Activated B cell treated with CpG ODN at 0.5 μM for 24 hours (primary cell): ENCODE results near the gene RAB20. TPM values are rescaled to one million over a fixed set of nuclear protein-coding genes. Genes with fewer than 3 reads are reported as not detected.

ENCODE experiments used
- ATAC-seq: fragments of 200-7000 bp; cut with Tn5 transposase; one replicate; pipeline ENCODE4 v1.10.0; 2021; ENCODE audit warnings: low read depth, mild to moderate bottlenecking, moderate library complexity
- CTCF ChIA-PET: fragments of 350-600 bp; sonication (Branson Sonifier 250); formaldehyde crosslinking; loops from one replicate; lab custom pipeline; 2021; ENCODE audit warnings: antibody characterized with exemption; lab: Charles Lee
- POLR2A ChIA-PET: fragments of 350-600 bp; sonication (Branson Sonifier 250); formaldehyde crosslinking; loops from one replicate; lab custom pipeline; 2021; ENCODE audit warnings: antibody characterized with exemption; lab: Charles Lee
- DNase-seq: peaks from one replicate; pipeline ENCODE4 v3.0.0; 2022
- H3K27ac Mint-ChIP-seq: one replicate; pipeline ENCODE4 v1.8.0; 2020; ENCODE audit warnings: mixed read lengths
- H3K27me3 Mint-ChIP-seq: one replicate; pipeline ENCODE4 v1.8.0; 2021; ENCODE audit warnings: mixed read lengths
- H3K36me3 Mint-ChIP-seq: one replicate; pipeline ENCODE4 v1.8.0; 2021; ENCODE audit warnings: low read depth, mixed read lengths
- H3K4me1 Mint-ChIP-seq: one replicate; pipeline ENCODE4 v1.8.0; 2021; ENCODE audit warnings: mixed read lengths
- H3K4me3 Mint-ChIP-seq: one replicate; pipeline ENCODE4 v1.8.0; 2020; ENCODE audit warnings: mild to moderate bottlenecking, mixed read lengths
- H3K9me3 Mint-ChIP-seq: one replicate; pipeline ENCODE4 v1.8.0; 2020; ENCODE audit warnings: mixed read lengths
- intact Hi-C: fragments of 100-400 bp; cut with micrococcal nuclease; formaldehyde crosslinking; loops from one replicate; pipeline ENCODE4 v1.15.1; 2024
- total RNA-seq: library from RNA; stranded (reverse); gene quantifications from 2 replicates; pipeline ENCODE4 v1.2.3, GENCODE V29; 2022
- TF ChIP-seq, protein P1 (sequence below): fragments of 200-600 bp; IDR thresholded peaks from one replicate; pipeline ENCODE4 v1.8.0; 2022; ENCODE audit warnings: antibody characterized with exemption, mild to moderate bottlenecking

The RAB20 gene
- total RNA-seq, 1 donor from 2014 or later, result 3.1 TPM

- TF ChIP-seq, protein P1, sequence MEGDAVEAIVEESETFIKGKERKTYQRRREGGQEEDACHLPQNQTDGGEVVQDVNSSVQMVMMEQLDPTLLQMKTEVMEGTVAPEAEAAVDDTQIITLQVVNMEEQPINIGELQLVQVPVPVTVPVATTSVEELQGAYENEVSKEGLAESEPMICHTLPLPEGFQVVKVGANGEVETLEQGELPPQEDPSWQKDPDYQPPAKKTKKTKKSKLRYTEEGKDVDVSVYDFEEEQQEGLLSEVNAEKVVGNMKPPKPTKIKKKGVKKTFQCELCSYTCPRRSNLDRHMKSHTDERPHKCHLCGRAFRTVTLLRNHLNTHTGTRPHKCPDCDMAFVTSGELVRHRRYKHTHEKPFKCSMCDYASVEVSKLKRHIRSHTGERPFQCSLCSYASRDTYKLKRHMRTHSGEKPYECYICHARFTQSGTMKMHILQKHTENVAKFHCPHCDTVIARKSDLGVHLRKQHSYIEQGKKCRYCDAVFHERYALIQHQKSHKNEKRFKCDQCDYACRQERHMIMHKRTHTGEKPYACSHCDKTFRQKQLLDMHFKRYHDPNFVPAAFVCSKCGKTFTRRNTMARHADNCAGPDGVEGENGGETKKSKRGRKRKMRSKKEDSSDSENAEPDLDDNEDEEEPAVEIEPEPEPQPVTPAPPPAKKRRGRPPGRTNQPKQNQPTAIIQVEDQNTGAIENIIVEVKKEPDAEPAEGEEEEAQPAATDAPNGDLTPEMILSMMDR, result no peak
These were observed 65.2 kb downstream of the RAB20 start for GRCh38 chr13:110496281-110496680.

DNA sequence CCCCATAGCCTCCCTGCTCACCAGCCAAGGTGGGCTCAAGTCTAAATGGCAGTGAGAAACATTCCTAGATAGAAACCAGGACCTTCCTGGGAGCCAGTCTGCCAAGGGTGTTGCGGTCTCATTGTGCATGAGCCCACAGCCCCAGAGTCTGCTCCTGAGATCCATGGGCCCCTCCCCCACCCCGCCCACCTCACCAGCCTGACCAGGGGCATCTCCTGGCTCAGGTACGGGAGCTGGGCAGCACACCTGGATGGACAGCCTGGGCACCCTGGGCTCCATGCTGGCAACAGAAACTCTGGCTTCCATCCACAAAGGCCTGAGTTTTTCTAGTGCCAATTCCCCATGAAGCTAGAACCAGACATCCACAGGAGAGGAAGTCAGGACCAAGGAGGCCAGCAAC, 65.6 kb downstream of the RAB20 start:
- DNase-seq (no peak), ATAC-seq (no peak)
- Mint-ChIP-seq H3K36me3 (no peaks in the 10 kb centered on the region), H3K9me3 (no peaks in the 10 kb centered on the region), H3K4me3 (no peak overlapping the region), H3K27ac (no peak overlapping the region), H3K4me1 (no peaks in the 10 kb centered on the region), H3K27me3 (no peaks in the 10 kb centered on the region)
- TF ChIP-seq, protein P1, result no peak
- intact Hi-C loops, result no loop called here
- POLR2A ChIA-PET, result no interaction called here
- CTCF ChIA-PET, result no interaction called here

More at GRCh38 chr13:110496281-110496680, 65.2 kb downstream of the RAB20 start:
- ATAC-seq, result no peak
- Mint-ChIP-seq H3K4me3 (no peak overlapping the region), H3K36me3 (no peaks in the 10 kb centered on the region), H3K4me1 (no peaks in the 10 kb centered on the region), H3K9me3 (no peaks in the 10 kb centered on the region), H3K27ac (no peak overlapping the region), H3K27me3 (no peaks in the 10 kb centered on the region)
- intact Hi-C loops, result no loop called here
- DNase-seq, result no peak
- CTCF ChIA-PET, result no interaction called here
- POLR2A ChIA-PET, result no interaction called here

- Mint-ChIP-seq H3K36me3 (no peaks in the 10 kb centered on the region), H3K27me3 (no peaks in the 10 kb centered on the region), H3K4me1 (no peaks in the 10 kb centered on the region), H3K4me3 (no peak overlapping the region), H3K27ac (no peak overlapping the region), H3K9me3 (no peaks in the 10 kb centered on the region)
- ChIA-PET POLR2A (no interaction called here), CTCF (no interaction called here)
- ATAC-seq (no peak), DNase-seq (no peak)
- intact Hi-C loops, result no loop called here
- TF ChIP-seq, protein P1, result no peak
These were observed 66.1 kb downstream of the RAB20 start for GRCh38 chr13:110495376-110495775.

GRCh38 chr13:110493613-110494012, 67.9 kb downstream of the RAB20 start:
- H3K4me3 Mint-ChIP-seq, result no peak overlapping the region

DNA sequence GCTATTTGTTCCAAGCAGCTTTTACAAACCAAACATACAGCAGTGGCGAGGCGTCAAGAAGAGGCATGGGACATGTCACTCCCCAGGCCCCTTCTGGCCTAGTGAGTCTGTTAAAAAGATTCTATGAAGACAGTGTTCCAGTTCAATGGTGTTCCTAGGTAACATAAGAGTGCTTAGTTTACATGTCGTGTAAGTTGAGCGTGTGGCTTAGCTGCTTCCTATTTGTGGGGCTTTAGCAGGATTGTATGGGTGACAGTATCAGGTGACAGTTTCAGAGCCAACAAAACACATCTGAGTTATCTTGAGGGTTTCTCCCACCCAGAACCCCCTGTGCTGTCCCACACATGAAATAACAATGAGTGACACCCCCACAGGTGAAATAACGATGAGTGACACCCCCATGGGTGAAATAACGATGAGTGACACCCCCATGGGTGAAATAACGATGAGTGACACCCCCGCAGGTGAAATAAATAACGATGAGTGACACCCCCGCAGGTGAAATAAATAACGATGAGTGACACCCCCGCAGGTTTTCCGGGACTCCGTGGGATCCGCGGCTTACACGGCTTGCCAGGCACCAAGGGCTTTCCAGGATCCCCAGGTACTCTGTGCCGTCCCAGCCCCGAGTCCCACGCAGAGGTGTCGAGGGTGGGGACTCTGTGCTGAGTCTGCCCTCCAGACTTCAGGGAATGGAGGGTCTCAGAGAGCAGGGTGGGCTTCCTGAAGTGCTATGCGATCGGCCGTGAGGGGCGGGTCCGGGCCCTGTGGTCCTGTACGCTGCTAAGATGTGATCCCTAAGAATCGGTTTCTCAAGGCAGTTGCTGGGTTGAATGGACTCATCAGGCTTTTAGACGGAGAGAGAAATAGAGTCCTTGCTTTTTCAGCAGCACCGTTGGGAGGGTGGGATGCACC, 68.6 kb downstream of the RAB20 start:
- ChIA-PET POLR2A (no interaction called here), CTCF (no interaction called here)
- H3K4me3 Mint-ChIP-seq, result no peak overlapping the region
- no peaks in the 10 kb centered on the region for H3K27me3 Mint-ChIP-seq
- DNase-seq (no peak), ATAC-seq (no peak)
- TF ChIP-seq, protein P1, result no peak
- intact Hi-C loops, result no loop called here
- H3K4me1 Mint-ChIP-seq, result no peaks in the 10 kb centered on the region
- no peaks in the 10 kb centered on the region for H3K36me3 Mint-ChIP-seq
- no peaks in the 10 kb centered on the region for H3K9me3 Mint-ChIP-seq
- H3K27ac Mint-ChIP-seq, result no peak overlapping the region

More at GRCh38 chr13:110493613-110494012, 67.9 kb downstream of the RAB20 start:
- Mint-ChIP-seq H3K27ac (no peak overlapping the region), H3K36me3 (no peaks in the 10 kb centered on the region), H3K27me3 (no peaks in the 10 kb centered on the region), H3K4me1 (no peaks in the 10 kb centered on the region), H3K9me3 (no peaks in the 10 kb centered on the region)
- TF ChIP-seq, protein P1, result no peak
- no peak for DNase-seq
- intact Hi-C loops, result no loop called here
- ChIA-PET POLR2A (no interaction called here), CTCF (no interaction called here)
- no peak for ATAC-seq
